T-helper 2 cell treated with Interferon-gamma antibody and Interleukin-4, amounts not matched to agents 100 ng/mL and 5 ng/mL, for 36 hours (primary cell): ENCODE results near the gene USPL1. TPM values are rescaled to one million over a fixed set of nuclear protein-coding genes. Genes with fewer than 3 reads are reported as not detected.

Experiments used
- intact Hi-C: fragments of 100-400 bp; cut with micrococcal nuclease; formaldehyde crosslinking; loops from one replicate; pipeline ENCODE4 v1.15.1; 2023
- total RNA-seq: library from RNA; stranded (reverse); gene quantifications from 2 replicates; pipeline ENCODE4 v1.2.3, GENCODE V29; 2022

USPL1 gene
- total RNA-seq, 1 donor from 2014 or later = 18.8 TPM

DNA sequence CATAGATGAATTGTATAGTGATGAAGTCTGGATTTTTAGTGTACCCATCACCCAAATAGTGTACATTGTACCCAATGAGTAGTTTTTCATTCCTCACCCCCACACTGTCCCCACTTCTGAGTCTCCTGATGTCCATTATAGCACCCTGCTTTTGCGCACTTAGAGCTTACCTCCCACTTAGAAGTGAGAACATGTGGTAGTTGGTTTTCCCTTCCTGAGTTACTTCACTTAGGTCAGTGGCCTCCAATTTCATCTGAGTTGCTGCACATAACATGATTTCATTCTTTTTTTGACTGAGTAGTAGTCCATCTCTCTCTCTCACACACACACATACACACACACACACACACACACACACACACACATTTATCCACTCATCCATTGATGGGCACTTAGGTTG is 74.4 kb downstream of the USPL1 start:
- intact Hi-C loops = no loop called here

- intact Hi-C loops = no loop called here
Observed at GRCh38 chr13:30696278-30697176, 78.8 kb downstream of the USPL1 start.

GRCh38 chr13:30697177-30697953 is 79.6 kb downstream of the USPL1 start:
- intact Hi-C loops = no loop called here

DNA sequence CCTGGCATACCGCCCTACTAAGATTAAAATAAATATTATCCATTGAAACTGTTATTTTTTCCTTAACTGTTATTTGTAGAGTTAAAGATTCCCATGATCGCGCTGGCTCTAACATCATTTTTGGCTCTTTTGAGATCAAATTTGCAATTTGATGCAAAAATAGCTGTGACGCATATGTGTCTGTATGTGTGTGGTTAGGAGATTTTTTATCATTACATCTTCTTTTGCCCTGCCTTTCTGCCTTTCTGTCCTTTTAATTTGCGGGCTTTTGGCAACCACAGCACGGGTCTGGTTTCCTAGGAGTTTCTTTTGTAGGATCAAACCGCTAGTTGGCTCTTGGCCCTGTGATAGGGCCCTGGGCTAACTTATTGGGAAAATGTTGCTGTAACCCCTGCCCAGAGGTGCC is 80.3 kb downstream of the USPL1 start:
- intact Hi-C loops = no loop called here

DNA sequence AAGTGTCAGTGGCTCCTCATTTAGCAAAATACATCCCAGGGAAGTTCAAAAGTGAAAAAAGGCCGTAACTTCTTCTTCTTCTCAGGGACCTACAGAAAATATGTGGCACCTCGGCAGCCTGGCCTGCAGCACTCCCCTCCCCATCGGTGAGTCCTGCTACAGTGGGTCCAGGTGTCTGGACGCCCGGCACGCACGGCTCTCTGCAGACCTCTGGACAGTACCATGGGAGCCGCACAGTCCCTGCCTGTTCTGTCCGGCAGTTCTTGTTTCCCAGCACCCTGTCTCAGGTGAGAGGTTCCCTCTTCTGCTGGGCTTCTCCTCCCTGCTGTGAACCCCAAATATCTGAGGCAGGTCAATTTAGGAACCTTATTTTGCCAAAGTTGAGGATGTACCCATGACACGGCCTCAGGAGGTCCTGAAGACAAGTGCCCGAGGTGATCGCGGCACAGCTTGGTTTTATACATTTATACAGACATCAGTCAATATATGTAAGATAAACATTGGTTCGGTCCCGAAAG is 80.8 kb downstream of the USPL1 start:
- intact Hi-C loops = no loop called here

GRCh38 chr13:30700364-30700763 is 82.6 kb downstream of the USPL1 start:
- intact Hi-C loops = no loop called here

DNA sequence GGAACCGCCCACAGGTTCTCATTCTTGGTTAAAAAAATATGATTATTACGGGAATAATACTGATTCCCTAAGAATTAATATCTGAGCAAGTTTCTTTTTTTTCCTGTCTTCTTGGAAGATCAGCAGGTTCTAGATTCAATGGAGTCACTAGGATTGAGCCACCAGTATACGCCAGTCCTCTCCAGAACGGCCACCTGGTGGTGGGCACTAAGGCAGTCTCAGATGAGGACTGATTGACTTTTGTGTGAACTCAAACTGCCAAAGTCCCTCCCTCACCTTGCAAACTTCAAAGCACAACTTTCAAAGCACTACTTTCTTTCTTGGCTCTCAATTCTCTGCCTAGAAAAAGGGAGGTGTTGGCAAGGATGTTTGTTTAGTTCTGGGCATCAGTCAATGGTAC is 84.3 kb downstream of the USPL1 start:
- intact Hi-C loops = no loop called here

- intact Hi-C loops = no loop called here
Observed at GRCh38 chr13:30704596-30704995, 86.9 kb downstream of the USPL1 start.

- intact Hi-C loops = no loop called here
Observed at GRCh38 chr13:30705680-30706079, 88.0 kb downstream of the USPL1 start.

- intact Hi-C loops = no loop called here
Observed at GRCh38 chr13:30708541-30708940, 90.8 kb downstream of the USPL1 start.

Other genes with a start within 250 kb of the USPL1 start
- gene UBE2L5, start 195.4 kb upstream of the USPL1 start, total RNA-seq = not detected in 2 replicates
- gene HMGB1, start 152.0 kb upstream of the USPL1 start, total RNA-seq = 665 and 671 TPM in 2 replicates
- gene ALOX5AP, start 117.6 kb downstream of the USPL1 start, total RNA-seq = 114 and 118 TPM in 2 replicates